GF-D8 (cell line): ENCODE measurements around the gene CD3G.
"Not testable (repeated sequence)": the region's sequence is repeated elsewhere in the genome, so short reads cannot be mapped to it uniquely, and the experiment has no call there.

Source experiments
- DNase-seq: peaks from one replicate; lab custom pipeline; 2025; lab: John Stamatoyannopoulos, UW

CD3G gene

DNA sequence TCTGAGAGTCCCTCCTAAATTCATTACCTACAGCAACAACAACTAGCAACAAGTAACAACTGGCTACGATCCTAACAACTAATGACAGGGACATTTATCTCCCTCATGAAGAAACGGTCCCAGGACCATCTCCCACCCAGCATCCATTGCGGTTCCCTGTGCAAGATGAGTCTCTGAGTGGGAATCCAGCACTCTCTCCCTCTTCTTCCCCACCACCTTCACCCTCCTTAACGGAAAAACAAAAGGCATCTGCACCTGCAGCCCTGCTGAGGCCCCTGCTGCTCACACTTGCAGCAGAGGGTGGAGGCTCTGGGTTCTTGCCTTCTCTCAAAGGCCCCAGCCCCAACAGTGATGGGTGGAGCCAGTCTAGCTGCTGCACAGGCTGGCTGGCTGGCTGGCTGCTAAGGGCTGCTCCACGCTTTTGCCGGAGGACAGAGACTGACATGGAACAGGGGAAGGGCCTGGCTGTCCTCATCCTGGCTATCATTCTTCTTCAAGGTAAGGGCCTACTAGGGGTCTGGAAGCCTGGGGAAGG is at the start of gene CD3G:
CD3G (plus strand) TSS at position 364 of the 535 bp plus-strand sequence; CDS start at position 444, 80 bp downstream.
- no peak for DNase-seq

- no peak for DNase-seq
Measured at GRCh38 chr11:118295199-118295598, 48.9 kb upstream of the CD3G start.

- peak; percentile 59 for DNase-seq
Measured at GRCh38 chr11:118295815-118296454, 48.2 kb upstream of the CD3G start.

GRCh38 chr11:118301600-118302195 is 42.4 kb upstream of the CD3G start:
- no peak for DNase-seq

GRCh38 chr11:118304227-118304567 is 39.9 kb upstream of the CD3G start:
- DNase-seq = no peak

GRCh38 chr11:118304568-118305248 is 39.4 kb upstream of the CD3G start, which contains the start of gene CD3E:
TSS of gene CD3E (plus strand) at chr11:118304730. CDS start at chr11:118304953, 223 bp downstream.
- DNase-seq = no peak

- DNase-seq = no peak
Measured at GRCh38 chr11:118305726-118306125, 38.4 kb upstream of the CD3G start.

- no peak for DNase-seq
Measured at GRCh38 chr11:118306556-118306955, 37.6 kb upstream of the CD3G start.

- DNase-seq = not testable (repeated sequence)
Measured at GRCh38 chr11:118308995-118309528, 35.1 kb upstream of the CD3G start.

DNA sequence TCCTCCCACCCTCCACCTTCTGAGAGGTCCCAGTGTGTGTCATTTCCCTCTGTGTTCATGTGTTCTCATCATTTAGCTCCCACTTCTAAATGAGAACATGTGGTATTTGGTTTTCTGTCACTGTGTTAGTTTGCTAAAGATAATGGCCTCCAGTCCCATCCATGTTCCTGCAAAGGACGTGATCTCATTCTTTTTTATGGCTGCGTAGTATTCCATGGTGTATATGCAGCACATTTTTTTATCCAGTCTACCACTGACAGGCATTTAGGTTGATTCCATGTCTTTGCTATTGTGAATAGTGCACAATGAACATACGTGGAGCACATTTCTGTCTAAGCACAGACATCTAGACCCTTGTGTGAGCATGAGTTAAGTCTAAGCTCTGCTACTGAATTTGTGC is 33.9 kb upstream of the CD3G start:
- DNase-seq = no peak

- DNase-seq = no peak
Measured at GRCh38 chr11:118310781-118311485, 33.2 kb upstream of the CD3G start.

GRCh38 chr11:118311518-118311917 is 32.6 kb upstream of the CD3G start:
- no peak for DNase-seq

DNA sequence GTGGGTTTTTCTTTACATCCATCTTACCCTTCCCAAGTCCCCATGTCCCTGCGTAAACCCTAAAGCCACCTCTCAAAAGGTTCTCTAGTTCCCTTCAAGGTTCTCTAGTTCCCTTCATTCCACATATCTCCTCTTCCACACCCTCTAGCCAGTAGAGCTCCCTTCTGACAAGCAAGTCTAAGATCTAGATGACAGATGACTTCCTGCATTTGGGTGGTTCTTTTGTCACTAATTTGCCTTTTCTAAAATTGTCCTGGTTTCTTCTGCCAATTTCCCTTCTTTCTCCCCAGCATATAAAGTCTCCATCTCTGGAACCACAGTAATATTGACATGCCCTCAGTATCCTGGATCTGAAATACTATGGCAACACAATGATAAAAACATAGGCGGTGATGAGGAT is 31.8 kb upstream of the CD3G start:
- no peak for DNase-seq

DNA sequence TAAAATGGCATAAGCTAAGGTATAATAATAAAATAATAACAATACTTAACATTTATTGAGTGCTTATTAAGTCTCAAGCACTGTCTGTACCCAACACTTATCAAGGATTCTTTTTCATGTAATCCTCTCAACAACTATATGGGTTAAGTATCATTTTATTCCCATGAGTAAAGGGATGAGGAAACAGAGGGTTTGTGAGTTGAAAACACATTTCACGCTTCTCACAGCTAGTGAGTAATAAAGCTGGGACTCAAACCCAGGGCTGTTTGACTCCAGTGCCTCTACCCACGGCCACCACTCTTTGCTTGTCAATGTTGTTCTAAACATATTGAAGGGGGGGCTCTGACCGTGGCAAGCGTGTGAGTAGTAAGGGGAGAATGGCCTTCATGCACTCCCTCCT is 30.9 kb upstream of the CD3G start:
- DNase-seq = no peak

GRCh38 chr11:118314988-118315411 is 29.1 kb upstream of the CD3G start:
- no peak for DNase-seq

DNA sequence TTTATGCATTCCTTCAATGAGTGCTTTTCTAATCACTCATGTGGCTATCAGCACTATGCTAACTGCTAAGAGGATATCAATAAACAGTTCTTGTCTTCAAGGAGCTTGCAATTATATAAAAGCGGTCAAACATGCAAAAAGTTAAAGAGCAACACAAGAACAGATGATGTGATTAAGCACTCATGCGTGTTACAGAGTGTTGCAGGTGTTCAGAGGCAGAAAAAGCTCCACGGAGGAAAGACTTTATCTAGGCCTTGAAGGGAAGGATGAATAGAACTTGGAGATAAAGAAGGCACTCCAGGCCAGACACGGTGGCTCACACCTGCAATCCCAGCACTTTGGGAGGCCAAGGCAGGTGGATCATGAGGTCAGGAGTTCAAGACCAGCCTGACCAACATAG is 26.0 kb upstream of the CD3G start:
- DNase-seq = no peak

- no peak for DNase-seq
Measured at GRCh38 chr11:118318581-118319336, 25.4 kb upstream of the CD3G start.

DNA sequence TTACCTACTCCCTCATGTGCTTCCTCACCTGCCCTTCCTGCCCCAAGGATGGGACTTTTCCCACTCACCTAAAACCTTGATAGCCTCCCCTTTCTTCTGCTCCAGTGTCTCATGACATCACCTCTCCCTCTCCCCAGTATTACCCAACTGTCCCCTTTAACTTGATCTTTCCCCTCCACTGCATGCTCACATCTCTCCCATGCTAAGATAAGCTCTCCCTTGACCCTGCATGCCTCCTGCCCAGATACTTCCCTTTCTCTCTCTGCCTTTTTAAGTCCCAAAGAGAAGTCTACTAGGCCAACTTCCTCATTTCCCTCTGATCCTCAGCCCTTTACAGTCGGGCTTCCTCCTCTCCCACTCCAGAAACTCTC is 24.8 kb upstream of the CD3G start:
- DNase-seq = peak; percentile 96

- no peak for DNase-seq
Measured at GRCh38 chr11:118320515-118320914, 23.6 kb upstream of the CD3G start.

DNA sequence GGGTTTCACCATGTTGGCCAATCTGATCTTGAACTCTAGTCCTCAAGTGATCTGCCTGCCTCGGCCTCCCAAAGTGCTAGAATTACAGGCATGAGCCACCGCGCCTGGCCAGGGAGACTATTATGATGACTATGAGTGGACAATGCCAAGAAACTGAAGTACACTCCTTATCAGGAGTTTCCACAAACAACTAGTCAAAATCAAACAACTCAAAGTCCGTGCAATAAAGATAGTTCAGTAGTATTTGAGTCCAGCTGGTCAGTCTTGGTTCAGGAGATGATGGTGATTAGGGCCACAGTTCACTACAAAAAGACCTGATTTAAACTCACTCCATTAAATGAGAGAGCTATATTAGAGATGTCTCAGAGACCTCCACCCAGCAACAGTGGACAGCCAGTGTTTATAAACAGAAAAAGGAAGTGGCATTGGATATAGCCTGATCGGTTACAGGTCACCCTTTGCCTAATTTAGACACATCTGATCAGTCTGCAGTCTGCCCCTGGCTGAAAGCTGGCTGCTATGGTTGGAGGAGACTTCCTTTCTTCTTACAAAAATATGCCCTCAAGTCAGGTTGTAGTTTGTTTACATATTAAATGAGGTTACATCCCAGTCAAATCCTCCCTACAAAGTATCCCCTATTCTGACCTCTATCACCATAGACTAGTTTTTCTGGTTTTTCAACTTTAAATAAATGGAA is 22.6 kb upstream of the CD3G start:
- DNase-seq = no peak

DNA sequence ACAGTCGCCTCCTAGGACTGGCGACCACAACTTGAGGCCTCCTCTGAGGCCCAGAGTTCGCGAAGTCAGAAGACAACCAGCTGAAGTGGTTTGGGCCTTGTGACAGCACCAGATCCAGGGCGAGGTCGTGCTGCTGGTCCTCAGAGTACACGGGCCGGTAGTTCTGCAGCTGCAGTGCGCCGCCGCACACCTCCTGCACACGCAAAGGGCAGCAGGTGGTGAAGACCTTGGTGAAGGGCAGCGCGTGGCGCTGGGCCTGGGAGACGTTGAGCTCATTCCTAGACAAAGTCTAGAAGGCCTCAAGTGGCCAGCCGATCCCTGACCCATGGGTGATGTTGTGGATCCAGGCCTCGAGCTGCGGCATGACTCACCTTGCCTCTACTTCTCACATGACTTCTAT is 21.4 kb upstream of the CD3G start:
- no peak for DNase-seq
